SU-DHL-6 (cell line): ENCODE measurements around the gene RCBTB2.

ENCODE experiments used
- CTCF ChIP-seq: fragments of 200-600 bp; sonication (generic); IDR thresholded peaks from one replicate; pipeline ENCODE4 v1.5.1; 2017; ENCODE audit warnings: antibody characterized with exemption, mild to moderate bottlenecking, low read length, moderate library complexity; ENCODE audit not compliant: insufficient read depth, poor library complexity, severe bottlenecking
- EZH2phosphoT487 ChIP-seq: fragments of 200-600 bp; sonication (generic), shearing (Covaris generic); conservative IDR thresholded peaks from 2 replicates; pipeline ENCODE4 v1.6.1; 2018; ENCODE audit warnings: mild to moderate bottlenecking, antibody characterized with exemption, low read length, moderate library complexity, mixed read lengths

- TF ChIP-seq CTCF = no peak
- TF ChIP-seq EZH2phosphoT487 = no peak
Observed at GRCh38 chr13:48476686-48477085, 56.2 kb downstream of the RCBTB2 start.
